Osteocyte (in vitro differentiated cells): ENCODE measurements around the gene MYADML2. TPM values are rescaled to one million over a fixed set of nuclear protein-coding genes. Genes with fewer than 3 reads are reported as not detected.

Source experiments
- DNase-seq: peaks from one replicate; pipeline ENCODE4 v3.0.0; 2021; ENCODE audit warnings: mixed read lengths; ENCODE audit not compliant: unreplicated experiment; ENCODE audit errors: extremely low spot score
- H3K27ac Mint-ChIP-seq: one replicate; pipeline ENCODE4 v1.8.0; 2021; ENCODE audit warnings: mild to moderate bottlenecking, mixed read lengths; ENCODE audit not compliant: unreplicated experiment
- H3K27me3 Mint-ChIP-seq: one replicate; pipeline ENCODE4 v1.8.0; 2021; ENCODE audit warnings: mixed read lengths; ENCODE audit not compliant: unreplicated experiment
- H3K36me3 Mint-ChIP-seq: one replicate; pipeline ENCODE4 v1.8.0; 2021; ENCODE audit warnings: mixed read lengths; ENCODE audit not compliant: unreplicated experiment
- H3K4me1 Mint-ChIP-seq: one replicate; pipeline ENCODE4 v1.8.0; 2021; ENCODE audit warnings: mixed read lengths; ENCODE audit not compliant: unreplicated experiment
- H3K4me3 Mint-ChIP-seq: one replicate; pipeline ENCODE4 v1.8.0; 2021; ENCODE audit warnings: mild to moderate bottlenecking, moderate library complexity, mixed read lengths; ENCODE audit not compliant: unreplicated experiment
- H3K9me3 Mint-ChIP-seq: one replicate; pipeline ENCODE4 v1.8.0; 2021; ENCODE audit warnings: mixed read lengths; ENCODE audit not compliant: unreplicated experiment
- CTCF ChIP-seq: fragments of 200-600 bp; sonication (generic); IDR thresholded peaks from 2 replicates; pipeline ENCODE4 v1.5.0; 2021; ENCODE audit warnings: antibody characterized with exemption, mild to moderate bottlenecking, moderate library complexity
- total RNA-seq: library from RNA; stranded (reverse); gene quantifications from 2 replicates; pipeline ENCODE4 v1.2.1, GENCODE V29; 2021

MYADML2 gene
- total RNA-seq, 1 donor from 2014 or later, result not detected

GRCh38 chr17:81960130-81960958, 13.3 kb upstream of the MYADML2 start:
- H3K9me3 Mint-ChIP-seq, result no peaks in the 10 kb centered on the region
- H3K27me3 Mint-ChIP-seq, result peaks cover 29% of the 10 kb centered on the region
- no peak overlapping the region for H3K4me3 Mint-ChIP-seq
- peaks cover 2% of the 10 kb centered on the region for H3K4me1 Mint-ChIP-seq
- no peak overlapping the region for H3K27ac Mint-ChIP-seq
- H3K36me3 Mint-ChIP-seq, result no peaks in the 10 kb centered on the region
- no peak for TF ChIP-seq CTCF
- no peak for DNase-seq

- DNase-seq, result peak; percentile 89
- H3K9me3 Mint-ChIP-seq, result no peaks in the 10 kb centered on the region
- H3K4me3 Mint-ChIP-seq, result no peak overlapping the region
- H3K27ac Mint-ChIP-seq, result no peak overlapping the region
- peak; percentile 89 for TF ChIP-seq CTCF
- H3K4me1 Mint-ChIP-seq, result peaks cover 2% of the 10 kb centered on the region
- peaks cover 29% of the 10 kb centered on the region for H3K27me3 Mint-ChIP-seq
- H3K36me3 Mint-ChIP-seq, result no peaks in the 10 kb centered on the region
Measured at GRCh38 chr17:81959362-81960129, 12.5 kb upstream of the MYADML2 start.

- Mint-ChIP-seq H3K4me1 (peaks cover 2% of the 10 kb centered on the region), H3K27me3 (peaks cover 29% of the 10 kb centered on the region), H3K27ac (no peak overlapping the region), H3K9me3 (no peaks in the 10 kb centered on the region), H3K36me3 (no peaks in the 10 kb centered on the region), H3K4me3 (peak overlapping the region; percentile 35)
- DNase-seq, result no peak
- no peak for TF ChIP-seq CTCF
Measured at GRCh38 chr17:81958633-81959342, 11.8 kb upstream of the MYADML2 start.

- Mint-ChIP-seq H3K27ac (no peak overlapping the region), H3K4me3 (no peak overlapping the region), H3K36me3 (no peaks in the 10 kb centered on the region), H3K4me1 (peaks cover 2% of the 10 kb centered on the region), H3K27me3 (peaks cover 21% of the 10 kb centered on the region), H3K9me3 (no peaks in the 10 kb centered on the region)
- TF ChIP-seq CTCF, result no peak
- no peak for DNase-seq
Measured at GRCh38 chr17:81957691-81958432, 10.8 kb upstream of the MYADML2 start.
